ENCODE measurements around the gene CSF1R.

CSF1R gene

DNA sequence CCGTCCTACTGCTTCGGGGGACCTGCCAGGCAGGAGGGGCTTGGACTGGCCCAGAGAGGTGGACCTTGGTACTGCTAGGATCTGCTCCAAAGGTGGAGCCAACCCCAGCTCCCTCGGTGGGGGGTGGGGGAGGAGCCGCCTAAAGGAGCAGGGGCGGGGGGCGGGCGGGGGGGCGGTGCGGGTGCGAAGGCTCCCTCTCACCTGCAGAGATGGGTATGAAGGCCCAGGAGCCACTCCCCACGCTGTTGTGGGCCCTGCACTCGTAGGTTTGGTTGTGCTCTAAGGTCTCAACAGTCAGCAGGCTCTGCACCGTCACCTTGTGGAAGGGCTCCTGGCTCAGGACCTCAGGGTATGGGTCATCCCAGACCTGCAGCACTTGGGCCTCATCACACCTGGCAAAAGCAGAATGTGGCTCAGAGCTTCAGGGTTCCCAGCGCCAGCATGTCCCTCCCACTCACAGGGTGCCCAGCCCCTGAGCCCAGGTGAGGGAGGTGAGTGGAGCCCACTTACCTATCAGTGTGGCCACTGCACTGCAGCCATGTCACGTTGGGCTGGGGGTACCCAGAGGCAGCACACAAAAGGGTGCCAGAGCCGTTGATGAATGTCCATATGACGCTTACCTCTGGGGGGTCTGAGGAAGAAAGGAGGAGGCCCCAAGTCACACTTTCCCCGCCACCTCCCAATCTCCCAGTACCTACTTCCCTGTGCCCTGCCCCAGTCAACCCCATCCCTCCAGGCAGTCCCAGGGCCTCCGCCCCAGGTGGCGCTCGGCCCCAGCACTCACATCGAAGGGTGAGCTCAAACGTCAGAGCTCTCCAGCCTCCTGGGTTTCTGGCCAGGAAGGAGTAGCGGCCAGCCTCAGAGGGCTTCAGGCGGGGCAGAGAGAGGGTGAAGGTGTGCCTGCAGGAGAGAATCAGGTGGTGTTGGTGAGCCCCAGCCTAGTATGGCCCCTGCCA, 16.4 kb downstream of the CSF1R start:
- DNase-seq = no peak

DNA sequence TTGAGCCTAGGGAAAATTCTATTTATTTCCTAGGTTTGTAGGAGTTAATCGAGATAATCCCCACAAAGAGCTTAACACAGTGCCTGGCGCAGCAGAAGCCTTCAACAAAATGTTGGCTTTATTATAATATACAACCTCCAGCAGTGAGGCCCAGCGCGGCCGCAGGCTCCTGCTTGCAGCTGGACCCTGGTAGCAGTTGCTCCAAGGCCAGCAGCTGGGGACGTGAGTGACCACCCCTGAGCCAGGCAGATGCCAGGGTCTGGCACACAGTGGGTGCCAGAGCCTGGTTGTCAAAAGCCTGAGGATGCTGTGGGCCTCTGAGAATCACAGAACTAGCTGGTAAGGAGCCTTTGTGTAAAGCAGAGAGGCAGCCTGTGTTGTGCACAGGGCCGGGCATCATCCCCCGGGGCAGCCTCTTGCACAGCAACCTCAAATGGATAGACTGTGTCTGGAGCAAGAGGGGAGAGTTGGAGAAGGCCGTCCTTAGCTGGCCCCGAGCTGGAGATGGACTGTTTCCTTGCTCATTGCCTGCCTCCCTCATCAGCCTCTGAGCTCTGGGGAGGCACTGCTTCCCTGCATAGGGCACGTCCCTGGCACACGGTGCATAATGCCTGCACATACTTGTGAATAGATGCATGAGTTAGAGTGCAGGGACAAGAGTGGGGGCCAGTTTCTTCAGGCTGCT, 17.3 kb downstream of the CSF1R start:
- no peak for DNase-seq

DNA sequence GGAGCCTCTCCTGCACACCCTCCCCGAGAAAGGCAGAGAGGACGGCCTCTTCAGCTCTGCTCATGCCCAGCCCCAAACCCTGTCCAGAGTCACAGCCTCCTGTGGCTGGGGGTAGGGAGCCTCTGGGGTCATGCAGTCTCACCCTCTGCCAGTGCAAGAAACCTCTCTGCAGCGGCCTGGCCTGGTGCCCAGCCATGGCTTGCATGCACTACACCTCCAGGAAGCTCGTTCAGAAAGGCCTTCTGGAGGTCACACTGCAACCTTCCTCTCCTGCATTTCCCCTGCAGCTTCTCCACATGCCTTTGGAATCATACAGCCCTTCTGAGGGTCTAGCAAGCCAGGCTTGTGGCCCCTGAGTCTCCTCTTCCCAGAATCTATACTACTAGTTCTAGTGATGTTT, 17.9 kb downstream of the CSF1R start:
- DNase-seq = no peak

DNA sequence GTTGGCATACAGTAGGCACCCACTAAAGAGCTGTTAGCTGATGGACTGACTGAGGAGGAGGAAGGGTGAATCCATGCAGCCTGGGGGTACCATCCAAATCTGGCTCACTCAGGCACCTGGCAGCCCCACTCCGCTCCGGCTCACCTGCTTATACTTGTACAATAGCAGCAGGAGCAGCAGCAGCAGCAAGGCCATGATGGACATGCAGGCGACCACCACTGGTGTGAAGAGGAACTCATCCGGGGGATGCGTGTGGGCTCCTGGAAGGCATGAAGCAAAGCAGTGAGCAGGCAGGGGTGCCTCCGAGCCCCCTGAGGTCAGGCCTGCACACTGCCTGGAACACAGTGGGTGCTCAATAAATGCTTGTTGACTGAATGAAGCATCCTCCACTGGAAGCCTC, 18.3 kb downstream of the CSF1R start:
- no peak for DNase-seq

DNA sequence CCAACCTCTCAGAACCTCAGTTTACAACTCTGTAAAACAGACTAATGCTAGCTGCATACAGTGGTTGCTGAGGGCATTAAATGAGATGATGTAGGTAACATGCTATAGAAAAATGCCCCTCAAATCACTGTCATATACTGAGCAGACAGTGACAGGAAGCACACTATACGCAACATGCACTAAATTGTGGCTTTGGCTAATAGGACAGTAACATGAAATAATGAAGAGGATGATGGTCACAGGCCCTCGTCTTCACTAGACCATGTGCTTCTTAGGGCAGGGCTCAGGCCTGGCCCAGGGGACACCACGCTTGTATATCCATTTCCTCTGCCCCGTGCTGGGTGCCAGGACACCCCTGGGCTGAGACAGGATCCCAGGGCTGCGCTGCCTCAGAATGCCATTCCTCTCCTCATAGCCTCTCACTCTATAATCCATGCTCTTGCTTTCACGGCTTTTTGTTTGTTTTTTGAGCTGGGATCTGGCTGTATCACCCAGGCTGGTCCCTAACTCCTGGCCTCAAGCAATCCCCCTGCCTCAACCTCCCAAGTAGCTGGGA, 18.9 kb downstream of the CSF1R start:
- DNase-seq = no peak

DNA sequence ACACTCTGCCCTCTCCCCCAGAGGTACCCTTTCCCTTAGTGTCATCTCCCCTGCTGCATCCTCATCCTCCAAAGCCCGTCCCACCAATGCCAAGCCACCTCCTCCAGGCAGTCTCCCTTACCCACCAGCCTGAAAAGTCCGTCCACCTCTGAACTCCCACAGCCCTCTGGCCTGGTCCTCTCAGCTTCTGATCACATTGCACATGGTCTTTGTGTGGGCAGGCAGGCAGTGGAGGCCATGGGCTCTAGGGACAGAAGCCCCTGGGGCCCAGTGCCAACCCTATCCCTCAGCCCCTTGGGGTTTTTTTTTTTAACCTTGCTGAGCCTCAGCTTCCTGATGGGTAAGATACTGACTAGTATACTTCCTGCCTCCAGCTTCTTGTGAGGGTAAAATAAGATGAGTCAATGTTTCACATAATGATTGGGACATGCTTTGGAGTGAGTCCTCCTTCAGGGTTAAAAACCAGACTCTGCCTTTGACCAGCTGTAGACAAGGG, 19.4 kb downstream of the CSF1R start:
- no peak for DNase-seq

DNA sequence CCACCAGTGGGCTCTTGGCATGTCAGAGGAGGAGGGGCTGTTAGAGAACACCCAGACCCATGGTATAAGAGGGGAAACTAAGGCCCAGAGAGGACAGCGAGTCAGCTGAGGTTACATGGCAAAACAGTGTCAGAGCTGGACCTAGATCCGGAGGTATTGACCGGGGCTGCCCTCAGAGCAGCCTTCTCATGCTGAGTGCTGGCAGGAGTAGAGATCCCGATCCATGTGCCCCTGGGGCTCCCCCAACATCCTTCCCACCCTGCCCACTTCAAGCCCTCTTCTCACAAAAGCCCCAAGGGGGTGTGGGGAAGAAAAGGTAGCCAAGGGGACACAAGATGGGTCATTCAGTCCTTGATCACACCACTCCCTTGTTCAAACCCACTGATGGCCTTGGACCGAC, 19.9 kb downstream of the CSF1R start:
- no peak for DNase-seq

DNA sequence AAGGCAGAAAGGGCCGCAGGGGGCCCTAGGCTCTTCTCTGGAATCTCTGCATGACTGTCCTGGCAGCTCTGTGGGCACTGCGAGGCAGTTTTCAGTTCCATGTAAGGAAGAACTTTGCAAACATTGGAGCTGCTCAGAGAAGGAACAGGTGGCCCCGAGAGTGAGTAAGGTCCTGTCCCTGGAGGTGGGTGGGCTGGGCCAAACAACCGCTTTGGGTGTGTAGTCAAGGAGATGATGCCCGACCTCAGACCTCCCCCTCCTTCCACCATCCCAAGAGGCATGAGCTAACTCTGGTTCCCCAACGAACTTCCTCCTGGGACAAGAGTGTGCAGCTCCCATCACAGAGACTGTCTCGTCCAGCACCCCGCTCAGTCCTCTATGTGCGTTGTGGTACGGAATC, 20.5 kb downstream of the CSF1R start:
- DNase-seq = no peak

DNA sequence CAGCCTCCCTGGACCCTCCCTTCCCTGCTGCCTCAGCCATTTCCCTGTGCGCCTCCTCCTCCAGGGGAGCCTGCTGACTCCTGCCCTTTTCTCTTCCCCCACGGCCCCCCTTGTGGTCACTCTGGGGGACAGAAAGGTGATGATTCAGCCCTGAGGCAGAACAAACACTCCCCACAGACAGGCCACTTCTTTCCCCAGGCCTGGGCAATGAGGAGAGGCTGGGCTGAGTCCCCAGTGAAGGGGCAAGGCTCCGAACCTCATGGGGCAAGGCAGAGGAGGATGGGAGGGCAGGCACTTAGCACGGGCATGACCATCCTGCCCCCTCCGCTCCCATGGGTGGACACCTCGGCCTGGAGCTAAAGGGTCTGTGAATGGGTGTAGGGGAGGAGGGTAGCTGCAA, 21.0 kb downstream of the CSF1R start:
- DNase-seq = no peak

DNA sequence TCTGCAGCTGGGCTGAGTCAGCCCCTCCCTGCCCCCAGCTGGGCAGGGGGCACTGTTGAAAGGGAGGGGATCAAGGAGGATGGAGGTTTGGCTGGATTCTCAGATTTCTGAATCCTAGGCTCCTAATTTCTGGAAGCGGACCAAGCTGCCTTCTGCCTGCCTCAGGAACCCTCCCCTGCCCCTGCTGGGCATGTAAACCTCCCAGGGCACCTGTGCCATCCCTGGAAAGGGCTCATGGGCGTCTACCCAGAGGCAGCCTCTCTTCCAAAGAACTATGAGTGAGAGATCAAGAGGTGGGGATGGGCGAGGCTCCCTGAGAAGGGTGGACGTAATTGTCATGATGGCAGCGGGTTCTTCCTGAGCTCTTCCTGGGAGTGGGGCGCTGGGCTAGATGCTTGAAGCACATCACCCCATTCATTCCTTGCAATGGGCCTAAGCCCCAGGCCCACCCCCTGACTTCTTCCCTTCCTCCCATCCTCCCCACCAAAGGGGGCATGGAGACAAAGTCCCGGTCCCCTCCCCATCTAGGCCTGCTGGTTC, 21.6 kb downstream of the CSF1R start:
- DNase-seq = no peak

DNA sequence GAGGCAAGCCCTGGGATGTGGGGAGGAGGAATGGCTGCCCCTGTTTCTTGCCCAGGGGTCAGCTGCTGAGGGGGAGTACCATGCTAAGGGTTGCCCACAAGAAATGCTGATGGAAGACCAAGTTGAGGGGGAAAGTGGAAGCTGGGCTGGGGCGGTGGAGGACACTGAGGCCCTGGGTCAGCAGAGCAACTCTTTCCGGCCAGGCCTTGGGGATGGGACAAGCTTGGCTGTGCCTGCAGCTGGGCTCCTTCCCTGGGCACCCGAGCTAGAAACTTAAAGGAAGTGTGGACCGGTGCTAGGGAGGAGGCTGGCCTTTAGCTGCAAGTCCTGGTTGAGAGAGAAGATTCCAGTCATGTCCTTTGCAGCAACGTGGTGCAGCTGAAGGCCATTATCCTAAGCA, 22.7 kb downstream of the CSF1R start:
- DNase-seq = no peak

DNA sequence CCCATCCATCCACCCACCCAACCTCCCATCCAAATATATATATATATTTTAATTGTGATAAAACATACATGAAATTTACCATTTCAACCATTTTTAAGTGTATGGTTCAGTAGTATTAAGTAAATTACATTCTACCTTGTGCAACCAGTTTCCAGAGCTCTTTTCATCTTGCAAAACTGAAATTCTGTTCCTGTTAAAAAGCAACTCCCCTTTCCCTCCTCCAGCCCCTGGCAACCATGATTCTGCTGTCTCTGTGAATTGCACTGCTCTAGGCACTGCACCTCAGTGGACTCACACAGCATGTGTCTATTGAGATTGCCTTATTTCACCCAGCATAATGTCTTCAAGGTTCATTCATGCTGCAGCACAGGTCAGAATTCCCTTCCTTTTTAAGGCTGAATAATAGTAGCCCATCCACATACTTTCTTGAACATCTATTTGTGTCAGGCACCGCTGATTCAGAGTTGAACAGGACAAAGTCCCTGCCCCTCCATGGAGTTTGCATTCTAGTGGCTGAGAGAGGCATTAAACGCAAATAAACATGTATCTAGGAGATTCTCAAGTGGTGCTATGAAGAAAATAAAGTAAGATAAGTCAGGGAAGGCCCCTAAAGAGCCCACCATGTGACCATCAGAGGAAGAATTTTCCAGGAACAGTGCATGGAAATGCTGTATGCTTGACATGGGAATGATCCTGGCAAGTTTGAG, 24.0 kb downstream of the CSF1R start:
- no peak for DNase-seq

DNA sequence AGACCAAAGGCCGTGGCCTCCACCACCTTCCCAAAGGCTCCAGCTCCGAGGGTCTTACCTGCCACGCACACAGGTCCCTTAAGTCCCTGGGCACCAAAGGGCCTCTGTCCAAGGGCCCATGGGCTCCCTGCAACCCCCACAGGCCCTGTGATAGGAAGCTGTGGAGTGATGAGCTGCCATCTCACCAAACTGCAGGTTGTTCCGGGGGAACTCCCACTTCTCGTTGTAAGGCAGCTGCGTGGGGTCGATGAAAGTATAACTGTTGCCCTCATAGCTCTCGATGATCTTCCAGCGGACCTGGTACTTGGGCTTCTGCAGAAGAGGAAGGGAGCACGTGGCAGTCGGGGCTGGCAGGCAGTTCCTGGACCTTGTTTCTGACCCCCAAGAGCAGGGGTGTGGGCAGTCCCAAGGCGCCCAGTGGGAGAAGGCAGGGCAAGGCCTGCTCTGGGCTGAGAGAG, 24.8 kb downstream of the CSF1R start:
- no peak for DNase-seq

DNA sequence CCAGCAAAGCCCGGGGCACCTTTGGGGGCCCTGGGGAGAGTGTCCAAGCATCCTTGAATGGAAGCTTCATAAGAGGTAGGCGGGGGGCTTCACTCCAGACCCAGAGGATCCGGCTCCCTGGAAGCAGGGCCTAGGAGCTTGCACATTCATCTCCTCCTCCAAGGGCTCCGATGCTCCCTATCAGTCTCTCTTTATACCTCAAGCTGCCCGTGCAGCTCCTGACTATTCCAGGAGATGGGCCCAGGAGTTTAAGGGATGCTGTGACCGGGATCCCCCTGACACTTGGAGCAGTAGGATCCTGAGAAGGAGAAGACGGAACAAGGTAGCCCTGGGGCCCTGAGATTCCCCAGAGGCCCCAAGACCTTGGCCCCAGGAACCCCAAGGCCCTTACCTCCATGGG, 25.9 kb downstream of the CSF1R start:
- no peak for DNase-seq

DNA sequence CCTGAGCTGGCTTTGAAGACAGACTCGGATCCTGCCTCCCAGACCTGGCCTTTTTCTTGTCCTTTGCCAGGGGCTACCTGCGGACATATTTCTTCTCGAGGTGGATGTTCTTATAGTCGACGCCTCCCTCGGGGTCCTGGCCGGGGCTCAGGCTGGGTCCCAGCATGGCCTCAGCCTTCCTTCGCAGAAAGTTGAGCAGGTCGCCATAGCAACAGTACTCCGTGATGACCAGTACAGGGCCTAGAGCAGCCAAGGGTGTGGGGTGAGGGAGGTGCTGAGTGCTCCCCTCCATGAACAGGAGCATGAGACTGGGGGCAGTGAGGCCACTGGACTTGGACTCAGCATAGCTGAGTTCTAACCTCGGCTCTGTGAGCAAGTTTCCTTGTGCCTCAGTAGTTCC, 26.7 kb downstream of the CSF1R start:
- DNase-seq = no peak

DNA sequence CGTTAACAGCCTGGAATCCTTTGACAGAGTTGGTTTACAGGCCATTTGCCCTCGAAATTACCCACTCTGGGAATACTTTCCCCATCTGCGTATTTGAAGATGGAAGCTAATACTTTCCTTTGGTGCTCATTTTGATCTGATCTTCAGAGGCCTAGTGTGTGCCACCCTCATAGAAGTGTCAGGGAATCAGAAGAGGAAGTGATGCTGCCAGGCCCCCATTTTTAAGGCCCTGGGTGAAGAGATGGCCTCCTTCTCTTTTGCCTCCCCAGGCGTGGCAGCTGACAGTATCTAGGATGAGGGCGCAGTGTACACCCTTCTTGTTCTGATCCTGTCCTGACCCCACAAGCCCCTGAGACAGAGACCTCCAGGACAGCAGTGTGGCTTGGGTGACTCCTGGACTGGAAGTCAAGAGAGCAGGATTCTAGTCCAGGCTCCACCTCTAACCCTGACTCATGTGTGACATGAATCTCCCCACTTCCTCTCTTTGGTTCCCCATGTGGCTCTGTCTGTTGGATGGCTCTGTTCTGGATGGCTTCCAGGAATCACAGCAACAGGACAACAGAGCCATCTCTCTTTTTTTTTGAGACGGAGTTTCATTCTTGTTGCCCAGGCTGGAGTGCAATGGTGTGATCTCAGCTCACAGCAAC, 27.8 kb downstream of the CSF1R start:
- DNase-seq = no peak

DNA sequence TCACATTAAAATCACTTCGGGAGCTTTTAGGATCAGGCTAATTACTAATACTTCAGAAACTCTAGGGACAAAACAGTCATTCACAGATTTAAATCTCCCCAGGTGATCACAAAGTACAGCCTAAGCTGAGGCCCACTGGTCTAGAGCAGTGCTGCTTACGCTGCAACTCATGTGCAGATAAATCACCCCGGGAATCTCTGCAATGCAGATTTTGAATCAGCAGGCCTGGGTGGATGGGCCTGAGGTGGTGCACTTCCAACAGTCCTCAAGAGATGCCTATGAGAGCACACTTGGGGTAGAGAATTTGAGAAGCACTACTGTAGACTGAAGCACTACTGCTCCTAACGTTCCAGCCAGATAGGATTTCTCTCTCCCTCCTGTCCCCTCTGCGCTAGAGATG, 28.4 kb downstream of the CSF1R start:
- no peak for DNase-seq

DNA sequence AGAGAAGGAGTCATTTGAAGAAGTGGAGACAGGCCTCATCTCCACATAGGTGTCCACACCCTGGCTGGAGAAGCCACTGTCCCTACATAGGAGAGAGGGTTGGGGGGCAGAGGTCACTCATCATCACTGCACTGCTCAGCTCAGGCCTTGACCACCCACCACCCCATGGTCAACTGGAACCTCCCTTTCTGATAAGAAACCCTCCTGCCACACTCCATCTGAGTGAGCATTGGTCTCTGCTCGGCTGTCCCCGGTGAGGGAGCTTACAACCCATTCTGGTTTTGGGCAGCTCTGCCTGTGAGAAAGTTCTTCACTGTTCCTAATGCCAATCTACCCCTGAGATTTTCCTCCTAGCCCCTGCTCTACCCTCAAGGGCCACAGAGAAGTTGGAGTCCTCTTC, 28.8 kb downstream of the CSF1R start:
- DNase-seq = no peak

DNA sequence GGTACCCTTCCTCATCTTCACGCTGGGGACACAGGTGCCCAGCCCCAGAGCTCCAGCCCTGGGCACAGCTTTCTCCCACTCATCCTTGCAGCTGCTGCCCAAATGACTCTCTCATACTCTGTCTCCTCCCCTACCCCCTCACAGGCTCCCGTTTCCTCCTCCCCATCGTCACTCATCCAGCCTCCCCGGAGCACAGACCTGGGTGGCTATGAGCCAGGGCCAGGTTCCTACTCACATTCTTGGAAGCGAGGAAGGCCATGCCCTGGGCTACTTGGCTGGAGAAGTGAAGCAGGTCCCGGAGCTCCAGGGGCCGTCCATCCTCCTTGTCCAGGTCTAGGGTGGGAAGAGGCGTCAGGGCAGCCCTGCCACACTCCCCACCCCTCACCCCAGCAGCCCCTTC, 29.3 kb downstream of the CSF1R start:
- DNase-seq = no peak

DNA sequence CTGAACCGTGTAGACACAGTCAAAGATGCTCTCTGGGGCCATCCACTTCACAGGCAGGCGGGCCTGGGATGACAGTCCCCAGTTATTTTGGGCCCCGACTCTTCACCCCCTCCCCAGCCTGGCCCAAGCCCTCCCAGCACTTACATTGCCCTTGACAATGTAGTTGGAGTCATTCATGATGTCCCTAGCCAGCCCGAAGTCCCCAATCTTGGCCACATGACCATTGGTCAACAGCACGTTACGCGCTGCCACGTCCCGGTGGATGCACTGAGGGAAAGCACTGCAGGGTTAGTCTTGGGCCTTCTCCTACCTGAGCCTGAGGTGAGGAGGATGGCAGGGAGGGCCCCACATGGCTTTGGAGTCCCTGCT, 30.3 kb downstream of the CSF1R start:
- DNase-seq = no peak

DNA sequence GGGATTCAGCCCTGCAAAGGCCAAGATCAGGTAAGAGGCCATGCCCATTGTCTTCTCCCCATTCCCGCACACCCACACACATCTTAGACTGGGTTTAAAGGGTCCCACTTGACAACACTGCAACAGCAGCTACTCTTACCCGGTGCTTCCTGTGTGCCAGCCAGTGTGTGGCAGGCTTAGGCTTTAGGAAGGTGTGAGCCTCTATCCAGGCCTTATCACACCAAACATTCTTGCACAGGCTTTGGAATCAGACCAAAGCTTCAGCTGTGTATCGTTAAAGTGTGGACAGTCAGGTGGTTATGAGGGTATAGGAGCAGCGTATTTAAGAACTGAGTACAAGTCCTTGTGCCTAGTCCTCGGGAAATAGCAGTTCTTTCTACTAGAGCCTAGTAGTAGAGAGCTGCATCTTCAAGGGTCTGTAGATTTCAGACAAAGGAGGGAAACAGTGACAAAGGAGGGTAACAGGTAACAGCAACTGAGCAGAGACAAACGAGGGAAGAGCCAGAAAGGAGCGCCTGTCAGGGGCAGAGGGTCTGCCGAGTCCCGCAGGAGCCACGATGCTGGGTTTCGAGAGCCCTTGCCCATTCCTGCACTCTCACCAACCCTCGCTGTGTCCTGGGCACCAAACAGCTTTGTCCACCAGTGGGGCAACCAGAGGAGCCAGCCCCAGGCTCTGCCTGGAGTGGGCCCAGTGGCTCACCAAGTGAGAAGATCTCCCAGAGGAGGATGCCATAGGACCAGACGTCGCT, 30.9 kb downstream of the CSF1R start:
- no peak for DNase-seq

DNA sequence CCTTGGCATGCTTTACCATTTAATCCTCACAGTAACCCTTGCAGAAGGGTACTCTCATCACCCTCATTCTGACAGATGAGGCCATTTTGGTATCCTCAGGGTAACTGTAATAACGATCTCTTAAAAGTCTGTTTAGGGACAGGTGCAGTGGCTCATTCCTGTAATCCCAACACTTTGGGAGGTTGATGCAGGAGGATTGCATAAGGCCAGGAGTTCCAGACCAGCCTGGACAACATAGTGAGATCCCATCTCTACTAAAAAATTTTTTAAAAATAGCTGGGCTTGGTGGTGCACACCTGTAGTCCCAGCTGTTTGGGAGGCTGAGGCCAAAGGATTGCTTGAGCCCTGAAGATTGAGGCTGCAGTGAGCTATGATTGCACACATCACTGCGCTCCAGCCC, 31.8 kb downstream of the CSF1R start:
- DNase-seq = no peak
